ELF-1 (cell line): ENCODE data around the gene SCAF4.
"Not testable (repeated sequence)": the region's sequence is repeated elsewhere in the genome, so short reads cannot be mapped to it uniquely, and the experiment has no call there.

ENCODE experiments used
- DNase-seq: peaks from one replicate; pipeline ENCODE4 v3.0.0-alpha.2; 2016; ENCODE audit warnings: low read depth, low spot score

Gene SCAF4

DNA sequence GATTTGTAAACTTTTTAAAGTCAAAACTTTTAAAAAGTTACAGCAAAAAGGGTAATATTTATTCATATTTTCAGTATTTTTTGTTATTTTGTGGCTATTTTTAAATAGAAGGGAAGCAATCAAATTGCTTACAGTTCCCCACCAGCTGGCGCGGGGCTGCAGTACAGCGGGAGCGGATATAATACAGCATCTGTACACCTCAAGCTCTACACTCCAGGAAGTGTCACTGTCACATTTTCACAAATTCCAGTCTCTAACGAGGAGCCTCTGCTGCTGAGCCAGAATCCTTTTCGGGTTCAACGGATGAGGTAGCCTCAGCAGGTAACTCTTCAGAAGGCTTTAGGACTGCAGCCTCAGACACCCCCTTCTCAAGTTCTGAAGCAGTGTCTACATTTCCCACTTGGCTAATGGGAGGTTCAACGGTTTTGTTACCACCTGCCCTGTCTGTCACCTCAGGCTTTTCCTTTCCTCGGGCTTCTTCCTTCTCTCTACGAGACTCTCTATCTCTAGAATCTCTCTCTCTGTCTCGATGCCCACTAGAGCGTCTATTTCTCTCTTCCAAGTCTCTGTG lies 60.7 kb downstream of the SCAF4 start:
- DNase-seq = no peak

DNA sequence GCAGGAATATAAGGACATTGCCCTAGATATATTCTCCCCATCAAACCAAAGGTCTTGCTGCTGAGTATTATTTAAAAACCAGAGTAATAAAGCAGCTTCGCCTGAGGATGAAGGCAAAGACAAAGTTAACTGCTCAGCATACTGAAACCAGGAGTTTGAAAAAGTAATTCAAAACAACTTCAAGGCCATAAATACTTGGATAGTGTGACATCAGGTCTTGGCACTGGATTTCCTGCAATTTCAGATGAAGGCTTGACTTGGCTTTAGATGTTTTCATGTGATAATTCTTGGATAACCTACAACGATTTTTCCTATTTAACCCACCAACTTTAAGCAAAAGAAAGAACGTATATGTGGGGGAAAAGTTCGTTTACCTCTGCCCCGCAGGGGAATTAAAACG lies 61.8 kb downstream of the SCAF4 start:
- DNase-seq = no peak

DNA sequence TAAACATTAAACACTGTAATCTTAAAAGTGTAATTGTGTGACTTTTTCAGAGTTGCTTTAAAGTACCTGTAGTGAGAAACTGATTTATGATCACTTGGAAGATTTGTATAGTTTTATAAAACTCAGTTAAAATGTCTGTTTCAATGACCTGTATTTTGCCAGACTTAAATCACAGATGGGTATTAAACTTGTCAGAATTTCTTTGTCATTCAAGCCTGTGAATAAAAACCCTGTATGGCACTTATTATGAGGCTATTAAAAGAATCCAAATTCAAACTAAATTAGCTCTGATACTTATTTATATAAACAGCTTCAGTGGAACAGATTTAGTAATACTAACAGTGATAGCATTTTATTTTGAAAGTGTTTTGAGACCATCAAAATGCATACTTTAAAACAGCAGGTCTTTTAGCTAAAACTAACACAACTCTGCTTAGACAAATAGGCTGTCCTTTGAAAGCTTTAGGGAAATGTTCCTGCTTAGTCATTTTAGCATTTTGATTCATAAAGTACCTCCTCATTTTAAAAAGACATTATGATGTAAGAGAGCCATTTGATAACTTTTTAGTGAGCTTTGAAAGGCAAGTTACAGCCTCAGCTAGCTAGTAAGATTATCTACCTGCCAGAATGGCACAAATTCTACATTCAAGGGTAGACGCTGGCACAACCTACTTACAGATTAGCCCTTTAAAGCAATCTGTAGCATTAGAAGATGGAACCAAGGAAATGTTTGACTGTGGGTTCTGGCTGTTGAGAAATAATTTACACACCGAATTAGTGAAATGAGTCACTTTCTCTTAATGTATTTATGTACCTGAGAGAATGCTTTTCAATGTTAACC lies 63.0 kb downstream of the SCAF4 start:
- DNase-seq = no peak

DNA sequence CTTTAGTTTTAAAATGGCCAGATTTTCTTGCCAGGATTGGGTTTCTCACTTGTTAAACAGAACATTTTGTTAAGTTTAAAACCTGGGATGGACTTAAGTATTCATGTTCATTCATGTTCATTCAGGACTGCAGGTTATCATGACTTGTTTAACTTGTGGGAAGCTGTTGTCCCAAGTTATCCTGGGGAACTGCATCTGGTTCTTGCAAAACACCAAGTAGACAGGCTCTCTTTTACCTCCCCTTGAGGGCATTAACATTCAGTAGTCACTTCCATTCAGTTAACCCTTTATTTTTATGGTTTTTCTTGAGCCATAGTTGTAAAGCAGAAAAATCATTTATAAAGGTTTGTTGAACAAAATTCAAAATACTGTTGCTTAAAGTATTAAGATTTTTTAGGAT lies 64.3 kb downstream of the SCAF4 start:
- no peak for DNase-seq

DNA sequence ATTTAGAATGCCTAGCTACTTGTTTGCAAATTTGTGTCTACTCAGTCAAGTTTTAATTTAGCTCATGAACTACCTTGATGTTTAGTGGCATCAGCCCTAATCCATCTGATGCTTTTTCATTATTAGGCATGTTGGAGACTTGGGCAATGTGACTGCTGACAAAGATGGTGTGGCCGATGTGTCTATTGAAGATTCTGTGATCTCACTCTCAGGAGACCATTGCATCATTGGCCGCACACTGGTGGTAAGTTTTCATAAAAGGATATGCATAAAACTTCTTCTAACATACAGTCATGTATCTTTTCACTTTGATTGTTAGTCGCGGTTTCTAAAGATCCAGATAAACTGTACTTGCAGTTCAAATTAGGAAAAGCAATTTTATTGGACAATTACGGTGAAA lies 64.8 kb downstream of the SCAF4 start:
- DNase-seq = no peak

DNA sequence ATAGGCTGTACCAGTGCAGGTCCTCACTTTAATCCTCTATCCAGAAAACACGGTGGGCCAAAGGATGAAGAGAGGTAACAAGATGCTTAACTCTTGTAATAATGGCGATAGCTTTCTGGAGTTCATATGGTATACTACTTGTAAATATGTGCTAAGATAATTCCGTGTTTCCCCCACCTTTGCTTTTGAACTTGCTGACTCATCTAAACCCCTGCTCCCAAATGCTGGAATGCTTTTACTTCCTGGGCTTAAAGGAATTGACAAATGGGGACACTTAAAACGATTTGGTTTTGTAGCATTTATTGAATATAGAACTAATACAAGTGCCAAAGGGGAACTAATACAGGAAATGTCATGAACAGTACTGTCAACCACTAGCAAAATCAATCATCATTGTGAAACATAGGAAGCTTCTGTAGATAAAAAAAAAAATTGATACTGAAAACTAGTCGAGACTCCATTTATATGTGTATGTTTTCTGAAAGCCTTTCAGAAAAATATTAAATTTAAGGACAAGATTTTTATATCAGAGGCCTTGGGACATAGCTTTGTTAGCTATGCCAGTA lies 65.4 kb downstream of the SCAF4 start:
- no peak for DNase-seq

DNA sequence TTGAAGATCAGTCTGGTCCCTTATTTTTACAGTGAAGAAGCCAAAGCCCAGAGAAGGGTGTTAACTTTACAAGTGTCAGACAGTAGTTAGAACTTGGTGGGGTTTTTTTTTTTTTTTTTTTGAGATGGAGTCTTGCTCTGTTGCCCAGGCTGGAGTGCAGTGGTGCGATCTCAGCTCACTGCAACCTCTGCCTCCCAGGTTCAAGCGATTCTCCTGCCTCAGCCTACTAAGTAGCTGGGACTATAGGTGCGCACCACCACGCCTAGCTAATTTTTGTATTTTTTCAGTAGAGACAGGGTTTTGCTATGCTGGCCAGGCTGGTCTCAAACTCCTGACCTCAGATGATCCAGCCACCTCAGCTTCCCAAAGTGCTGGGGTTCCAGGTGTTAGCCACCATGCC lies 66.0 kb downstream of the SCAF4 start:
- DNase-seq = not testable (repeated sequence)

DNA sequence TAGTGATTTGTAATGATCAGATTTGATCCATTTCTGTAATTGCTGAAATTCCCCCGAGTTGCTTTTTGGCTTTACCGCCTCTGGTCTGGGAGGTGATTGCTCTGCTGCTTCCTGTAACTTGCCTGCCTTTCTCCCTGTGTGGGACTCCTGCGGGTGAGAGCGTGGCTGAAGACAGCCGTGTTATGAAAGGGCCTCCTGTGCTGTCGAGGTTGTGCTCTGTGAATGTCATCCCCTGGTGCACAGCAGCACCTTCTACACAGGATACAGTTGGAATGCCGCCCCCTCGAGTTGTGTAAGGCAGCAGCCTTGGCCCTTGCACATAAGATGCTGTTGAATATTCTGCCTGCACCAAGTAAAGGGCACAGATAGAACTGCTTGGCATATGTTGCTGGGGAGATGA lies 66.5 kb downstream of the SCAF4 start:
- no peak for DNase-seq

DNA sequence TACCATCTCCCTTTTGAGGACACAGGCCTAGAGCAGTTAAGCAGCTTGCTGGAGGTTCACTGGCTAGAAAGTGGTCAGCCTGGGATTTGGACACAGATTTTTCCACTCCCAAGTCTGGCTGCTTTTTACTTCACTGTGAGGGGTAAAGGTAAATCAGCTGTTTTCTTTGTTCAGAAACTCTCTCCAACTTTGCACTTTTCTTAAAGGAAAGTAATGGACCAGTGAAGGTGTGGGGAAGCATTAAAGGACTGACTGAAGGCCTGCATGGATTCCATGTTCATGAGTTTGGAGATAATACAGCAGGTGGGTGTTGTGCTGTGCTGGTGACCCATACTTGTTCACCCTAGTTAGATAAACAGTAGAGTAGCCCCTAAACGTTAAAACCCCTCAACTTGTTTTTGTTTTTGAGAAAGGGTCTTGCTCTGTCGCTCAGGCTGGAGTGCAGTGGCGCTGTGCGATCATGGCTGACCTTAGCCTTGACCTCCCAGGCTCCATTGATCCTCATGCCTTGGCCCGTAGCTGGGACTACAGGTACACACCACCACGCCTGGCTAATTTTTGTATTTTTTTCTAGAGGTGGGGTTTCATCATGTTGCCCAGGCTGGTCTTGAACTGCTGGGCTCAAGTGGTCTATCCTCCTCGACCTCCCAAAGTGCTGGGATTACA lies 68.2 kb downstream of the SCAF4 start:
- DNase-seq = no peak

DNA sequence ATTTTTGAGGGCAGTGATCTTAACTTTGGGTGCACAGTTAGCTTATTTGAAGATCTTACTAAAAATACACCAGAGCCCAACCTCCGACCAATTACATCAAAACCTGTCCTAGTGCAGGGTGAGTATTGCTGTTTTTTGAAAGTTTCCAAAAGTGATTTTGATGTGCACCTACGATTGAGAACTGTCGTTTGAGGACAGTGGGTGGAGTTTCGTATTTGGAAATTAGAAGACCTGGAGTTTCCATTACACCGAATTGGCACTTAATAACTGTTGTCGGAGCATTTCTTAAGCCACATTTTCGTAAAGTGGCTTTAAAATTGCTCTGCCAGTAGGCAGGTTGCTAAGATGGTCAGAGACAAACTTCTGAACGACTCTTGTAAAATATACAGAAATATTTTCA lies 71.3 kb downstream of the SCAF4 start:
- DNase-seq = no peak

DNA sequence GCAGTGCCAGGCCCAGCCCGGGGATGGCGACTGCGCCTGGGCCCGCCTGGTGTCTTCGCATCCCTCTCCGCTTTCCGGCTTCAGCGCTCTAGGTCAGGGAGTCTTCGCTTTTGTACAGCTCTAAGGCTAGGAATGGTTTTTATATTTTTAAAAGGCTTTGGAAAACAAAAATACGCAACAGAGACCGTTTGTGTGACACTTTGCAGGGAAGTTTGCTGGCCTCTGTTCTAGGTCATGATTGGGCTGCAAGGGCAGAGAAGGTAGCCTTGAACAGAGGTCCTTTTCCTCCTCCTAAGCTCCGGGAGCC lies 71.7 kb downstream of the SCAF4 start:
- DNase-seq = peak; percentile 24

DNA sequence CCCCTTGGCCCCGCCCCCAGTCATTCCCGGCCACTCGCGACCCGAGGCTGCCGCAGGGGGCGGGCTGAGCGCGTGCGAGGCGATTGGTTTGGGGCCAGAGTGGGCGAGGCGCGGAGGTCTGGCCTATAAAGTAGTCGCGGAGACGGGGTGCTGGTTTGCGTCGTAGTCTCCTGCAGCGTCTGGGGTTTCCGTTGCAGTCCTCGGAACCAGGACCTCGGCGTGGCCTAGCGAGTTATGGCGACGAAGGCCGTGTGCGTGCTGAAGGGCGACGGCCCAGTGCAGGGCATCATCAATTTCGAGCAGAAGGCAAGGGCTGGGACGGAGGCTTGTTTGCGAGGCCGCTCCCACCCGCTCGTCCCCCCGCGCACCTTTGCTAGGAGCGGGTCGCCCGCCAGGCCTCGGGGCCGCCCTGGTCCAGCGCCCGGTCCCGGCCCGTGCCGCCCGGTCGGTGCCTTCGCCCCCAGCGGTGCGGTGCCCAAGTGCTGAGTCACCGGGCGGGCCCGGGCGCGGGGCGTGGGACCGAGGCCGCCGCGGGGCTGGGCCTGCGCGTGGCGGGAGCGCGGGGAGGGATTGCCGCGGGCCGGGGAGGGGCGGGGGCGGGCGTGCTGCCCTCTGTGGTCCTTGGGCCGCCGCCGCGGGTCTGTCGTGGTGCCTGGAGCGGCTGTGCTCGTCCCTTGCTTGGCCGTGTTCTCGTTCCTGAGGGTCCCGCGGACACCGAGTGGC lies 72.2 kb downstream of the SCAF4 start, which contains the start of gene SOD1:
Gene SOD1, plus strand, starts transcription at position 158 of the 723 bp plus-strand sequence. Its CDS starts 77 bp downstream, at position 235.
- peak; percentile 92 for DNase-seq

DNA sequence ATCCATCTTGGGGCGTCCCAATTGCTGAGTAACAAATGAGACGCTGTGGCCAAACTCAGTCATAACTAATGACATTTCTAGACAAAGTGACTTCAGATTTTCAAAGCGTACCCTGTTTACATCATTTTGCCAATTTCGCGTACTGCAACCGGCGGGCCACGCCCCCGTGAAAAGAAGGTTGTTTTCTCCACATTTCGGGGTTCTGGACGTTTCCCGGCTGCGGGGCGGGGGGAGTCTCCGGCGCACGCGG lies 72.7 kb downstream of the SCAF4 start:
- no peak for DNase-seq

DNA sequence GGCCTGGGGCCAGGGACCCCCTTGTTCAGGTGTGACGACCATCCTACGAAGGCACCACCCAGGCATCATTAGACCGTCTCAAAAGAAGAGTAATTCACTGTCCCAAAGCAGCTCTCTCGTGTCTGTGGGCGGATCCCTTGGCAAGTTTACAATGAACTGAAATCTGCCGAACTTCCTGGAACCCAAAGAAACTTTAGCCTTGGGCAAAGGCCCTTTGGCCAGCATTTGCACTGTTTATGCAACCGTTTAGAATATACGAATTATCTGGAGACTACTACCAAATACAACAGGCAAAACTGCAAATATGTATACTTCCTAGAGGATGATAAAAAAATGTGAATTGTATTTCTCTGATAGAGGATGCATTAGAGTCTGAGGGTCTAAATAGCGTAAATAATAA lies 73.9 kb downstream of the SCAF4 start:
- no peak for DNase-seq

DNA sequence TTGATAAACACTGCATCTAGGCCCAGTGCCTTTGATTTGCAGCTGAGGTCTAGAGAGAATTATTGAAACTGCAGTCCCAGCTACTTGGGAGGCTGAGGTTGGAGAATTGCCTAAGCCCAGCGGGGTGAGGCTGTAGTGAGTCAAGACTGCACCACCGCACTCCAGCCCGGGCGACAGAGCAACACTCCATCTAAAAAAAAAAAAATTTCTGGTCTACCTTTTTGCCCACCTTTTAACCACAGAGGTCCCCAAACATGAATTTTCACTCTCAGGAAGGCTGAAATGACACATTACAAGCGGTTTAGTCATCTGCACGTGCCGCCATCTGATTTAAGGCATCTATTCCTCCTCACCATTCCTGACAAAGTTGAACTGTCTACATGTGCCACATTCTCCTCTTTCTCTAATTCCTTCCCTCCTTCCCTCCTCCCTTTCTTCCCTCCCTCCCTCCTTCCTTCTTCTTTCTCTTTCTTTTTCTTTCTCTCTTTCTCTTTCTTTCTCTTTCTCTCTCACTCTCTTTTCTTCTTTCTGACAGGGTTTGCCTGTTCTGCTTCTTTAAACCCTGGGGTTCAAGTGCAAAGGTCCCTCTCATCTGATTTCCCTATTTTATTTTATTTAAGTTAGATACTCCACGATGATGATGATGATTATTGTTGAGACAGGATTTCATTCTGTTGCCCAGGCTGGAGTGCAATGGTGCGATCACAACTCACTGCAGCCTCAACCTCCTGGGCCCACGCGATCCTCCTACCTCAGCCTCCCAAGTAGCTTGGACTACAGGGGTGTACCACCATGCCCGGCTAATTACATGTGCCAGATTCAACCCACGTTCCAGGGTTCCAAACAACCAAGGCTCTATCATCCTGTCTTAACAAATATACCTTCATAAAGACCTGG lies 75.5 kb downstream of the SCAF4 start:
- no peak for DNase-seq

DNA sequence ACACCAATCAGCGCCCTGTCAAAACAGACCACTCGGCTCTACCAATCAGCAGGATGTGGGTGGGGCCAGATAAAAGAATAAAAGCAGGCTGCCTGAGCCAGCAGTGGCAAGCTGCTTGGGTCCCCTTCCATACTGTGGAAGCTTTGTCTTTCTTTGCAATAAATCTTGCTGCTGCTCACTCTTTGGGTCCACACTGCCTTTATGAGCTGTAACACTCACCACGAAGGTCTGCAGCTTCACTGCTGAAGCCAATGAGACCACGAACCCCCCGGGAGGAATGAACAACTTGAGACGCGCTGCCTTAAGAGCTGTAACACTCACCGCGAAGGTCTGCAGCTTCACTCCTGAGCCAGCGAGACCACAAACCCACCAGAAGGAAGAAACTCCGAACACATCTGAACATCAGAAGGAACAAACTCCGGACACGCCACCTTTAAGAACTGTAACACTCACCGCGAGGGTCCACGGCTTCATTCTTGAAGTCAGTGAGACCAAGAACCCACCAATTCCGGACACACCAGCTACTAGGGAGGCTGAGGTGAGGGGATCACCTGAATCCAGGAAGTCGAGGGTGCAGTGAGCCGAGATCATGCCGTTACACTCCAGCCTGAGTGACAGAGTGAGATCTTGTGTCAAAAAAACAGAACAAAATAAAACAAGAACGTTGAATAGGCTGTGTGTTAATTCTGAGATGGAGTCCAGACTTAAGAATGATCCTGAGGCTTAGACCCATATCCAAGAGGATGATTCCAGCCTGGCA lies 76.9 kb downstream of the SCAF4 start:
- DNase-seq = not testable (repeated sequence)

DNA sequence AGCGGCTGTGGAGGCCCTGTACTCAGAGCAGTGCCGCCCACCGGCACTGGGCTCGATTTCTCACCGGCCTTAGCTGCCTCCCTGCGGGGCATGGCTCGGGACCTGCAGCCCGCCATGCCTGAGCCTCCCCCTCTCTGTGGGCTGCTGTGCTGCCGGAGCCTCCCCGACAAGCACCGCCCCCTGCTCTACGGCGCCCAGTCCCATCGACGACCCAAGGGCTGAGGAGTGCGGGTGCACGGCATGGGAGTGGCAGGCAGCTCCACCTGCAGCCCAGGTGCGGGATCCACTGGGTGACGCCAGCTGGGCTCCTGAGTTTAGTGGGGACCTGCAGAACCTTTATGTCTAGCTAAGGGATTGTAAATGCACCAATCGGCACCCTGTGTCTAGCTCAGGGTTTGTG lies 77.6 kb downstream of the SCAF4 start:
- no peak for DNase-seq

DNA sequence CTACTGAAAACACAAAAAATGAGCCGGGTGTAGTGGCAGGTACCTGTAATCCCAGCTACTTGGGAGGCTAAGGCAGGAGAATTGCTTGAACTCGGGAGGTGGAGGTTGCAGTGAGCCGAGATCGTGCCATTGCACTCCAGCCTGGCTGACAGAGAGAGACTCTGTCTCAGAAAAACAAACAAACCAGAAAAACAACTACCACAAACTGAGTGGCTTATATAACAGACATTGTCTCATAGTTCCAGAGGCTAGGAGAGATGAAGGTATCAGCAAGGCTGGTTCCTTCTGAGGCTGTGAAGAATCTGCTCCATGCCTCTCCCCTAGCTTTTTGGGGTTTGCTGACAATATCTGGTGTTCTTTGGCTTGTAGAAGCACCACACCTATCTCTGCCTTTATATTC lies 80.4 kb downstream of the SCAF4 start:
- not testable (repeated sequence) for DNase-seq

DNA sequence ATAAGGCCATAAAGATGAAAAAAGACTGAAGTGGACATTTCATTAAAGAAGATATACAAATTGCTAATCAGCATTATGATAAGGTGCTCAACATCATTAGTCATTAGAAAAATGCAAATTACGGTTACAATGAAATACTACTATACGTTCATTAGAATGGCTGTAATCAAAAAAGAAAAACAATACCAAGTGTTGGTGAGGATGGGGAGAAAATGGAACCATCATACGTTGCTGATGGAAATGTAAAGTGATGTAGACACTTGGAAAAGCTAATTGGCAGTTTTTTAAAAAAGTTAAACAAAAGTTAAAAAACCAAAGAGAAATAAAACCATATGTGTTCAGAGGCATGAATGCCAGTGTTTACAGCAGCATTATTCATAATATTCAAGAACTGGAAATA lies 81.0 kb downstream of the SCAF4 start:
- DNase-seq = no peak

DNA sequence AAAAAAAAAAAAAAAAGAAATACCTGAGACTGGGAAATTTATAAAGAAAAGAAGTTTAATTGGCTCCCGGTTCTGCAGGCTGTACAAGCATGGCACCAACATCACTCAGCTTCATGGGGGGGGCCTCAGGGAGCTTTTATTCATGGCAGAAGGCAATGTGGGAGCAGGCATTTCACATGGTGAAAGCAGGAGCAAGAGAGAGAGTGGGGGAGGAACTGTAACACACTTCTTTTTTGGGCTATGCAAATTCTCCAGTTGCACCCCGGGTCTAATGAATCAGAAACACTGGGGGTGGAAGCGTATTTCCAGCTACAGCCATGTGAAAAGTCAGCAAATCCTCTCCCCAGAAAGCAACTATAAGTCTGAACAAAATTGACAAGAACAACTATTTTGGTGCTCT lies 84.3 kb downstream of the SCAF4 start:
- DNase-seq = no peak

DNA sequence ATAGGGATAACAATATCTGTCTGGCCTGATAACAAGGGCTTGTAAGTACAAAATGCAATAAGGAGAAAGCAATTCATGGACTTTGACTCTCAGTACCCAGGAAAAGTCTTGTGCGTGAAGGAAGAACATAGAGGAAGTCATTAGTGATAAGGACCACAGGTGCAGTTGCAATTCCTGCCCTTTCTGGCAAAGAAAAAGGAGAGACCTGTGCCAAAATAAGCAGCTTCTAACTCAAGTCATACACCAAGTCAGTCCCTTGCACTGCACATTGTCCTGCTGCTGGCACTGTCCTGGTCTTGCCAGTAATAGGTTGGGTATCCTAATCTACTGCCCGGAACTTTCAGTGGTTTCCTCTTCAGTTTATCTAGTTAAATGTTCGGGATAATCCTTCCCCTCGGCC lies 87.3 kb downstream of the SCAF4 start:
- no peak for DNase-seq
